ENCODE results near the gene RND2. TPM values are rescaled to one million over a fixed set of nuclear protein-coding genes. Genes with fewer than 3 reads are reported as not detected.
"Not testable (repeated sequence)": the region's sequence is repeated elsewhere in the genome, so short reads cannot be mapped to it uniquely, and the experiment has no call there.

Gene RND2
- total RNA-seq, result 0.97 and 1.3 TPM in 2 replicates

DNA sequence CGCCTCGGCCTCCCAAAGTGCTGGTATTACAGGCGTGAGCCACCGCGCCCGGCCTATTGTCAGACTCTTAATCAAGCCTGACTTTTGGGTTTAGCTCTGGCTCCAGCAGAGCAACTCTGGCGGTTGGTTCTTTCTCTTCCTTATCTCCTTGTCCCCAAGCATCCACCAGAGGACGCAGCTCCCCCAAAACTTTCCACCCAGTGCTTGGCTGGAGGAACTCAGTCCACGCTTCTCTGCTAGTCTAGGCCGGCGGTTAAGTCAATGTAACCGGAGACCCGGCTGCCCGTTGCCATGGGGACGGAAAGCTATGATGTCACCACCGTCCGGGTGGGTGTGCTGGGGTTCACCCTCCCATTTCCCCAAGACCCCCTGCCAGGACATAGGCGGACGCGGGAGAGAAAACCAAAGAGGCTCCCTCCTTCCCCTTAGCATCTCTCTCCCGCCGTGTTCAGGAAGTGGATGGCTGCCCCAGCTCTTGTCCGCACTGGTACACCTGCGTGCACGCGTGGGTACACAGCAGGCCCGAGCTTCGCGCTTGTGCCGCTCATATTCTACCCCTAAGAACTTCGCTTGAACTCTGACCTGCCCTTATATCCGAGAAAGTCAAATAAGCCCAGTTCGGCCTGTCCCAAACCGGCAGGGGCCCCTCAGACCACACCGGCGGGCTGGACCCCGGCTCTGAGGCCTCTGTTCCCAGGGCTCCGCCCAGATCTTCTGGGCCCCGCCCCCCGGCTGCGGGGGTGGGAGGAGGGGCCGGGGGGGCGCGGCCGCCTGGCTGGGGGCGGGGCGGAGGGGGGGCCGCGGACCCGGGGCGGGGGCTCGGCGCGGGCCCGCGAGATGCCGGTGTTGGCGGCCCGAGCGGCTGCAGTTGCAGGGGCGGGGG lies at the start of gene RND2:
RND2 (plus strand) TSS at position 825 of the 883 bp plus-strand sequence. CDS start 117 bp downstream, outside the sequence.
- peak; percentile 82 for TF ChIP-seq CTCF (IDR thresholded peaks at IDR 0.05; ENCODE audit: insufficient read depth, low read depth, low read length)
- peak within 1 kb of the TSS; percentile 66 for H3K4me3 ChIP-seq (ENCODE audit: low read depth, low read length)
- peak; percentile 96 for DNase-seq (ENCODE audit: low read depth)

DNA sequence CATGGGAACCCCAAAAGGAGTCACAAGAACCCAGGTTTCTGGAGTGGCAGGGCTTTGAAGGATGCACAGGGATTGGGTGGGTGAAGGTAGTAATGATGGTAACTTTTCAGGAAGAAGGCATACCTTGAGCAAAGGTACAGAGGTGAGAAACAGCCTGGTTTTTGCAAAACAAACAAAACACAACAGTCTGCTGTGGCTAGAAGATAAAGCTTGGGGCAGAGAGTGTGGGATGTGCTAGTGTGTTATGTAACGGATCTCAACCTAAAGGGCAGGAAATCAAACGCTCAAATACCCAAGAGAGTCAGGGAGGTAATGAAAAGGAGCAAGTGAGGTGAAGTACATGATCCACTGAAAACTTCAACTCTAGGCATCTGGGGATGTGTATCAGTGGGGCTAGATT lies 49.8 kb upstream of the RND2 start:
- TF ChIP-seq CTCF (IDR thresholded peaks at IDR 0.05; ENCODE audit: insufficient read depth, low read depth, low read length), result no peak
- no peak for DNase-seq (ENCODE audit: low read depth)
- H3K4me3 ChIP-seq (ENCODE audit: low read depth, low read length), result no peak overlapping the region

GRCh38 chr17:42975701-42976100 lies 49.3 kb upstream of the RND2 start:
- not testable (repeated sequence) for DNase-seq (ENCODE audit: low read depth); H3K4me3 ChIP-seq (ENCODE audit: low read depth, low read length)

DNA sequence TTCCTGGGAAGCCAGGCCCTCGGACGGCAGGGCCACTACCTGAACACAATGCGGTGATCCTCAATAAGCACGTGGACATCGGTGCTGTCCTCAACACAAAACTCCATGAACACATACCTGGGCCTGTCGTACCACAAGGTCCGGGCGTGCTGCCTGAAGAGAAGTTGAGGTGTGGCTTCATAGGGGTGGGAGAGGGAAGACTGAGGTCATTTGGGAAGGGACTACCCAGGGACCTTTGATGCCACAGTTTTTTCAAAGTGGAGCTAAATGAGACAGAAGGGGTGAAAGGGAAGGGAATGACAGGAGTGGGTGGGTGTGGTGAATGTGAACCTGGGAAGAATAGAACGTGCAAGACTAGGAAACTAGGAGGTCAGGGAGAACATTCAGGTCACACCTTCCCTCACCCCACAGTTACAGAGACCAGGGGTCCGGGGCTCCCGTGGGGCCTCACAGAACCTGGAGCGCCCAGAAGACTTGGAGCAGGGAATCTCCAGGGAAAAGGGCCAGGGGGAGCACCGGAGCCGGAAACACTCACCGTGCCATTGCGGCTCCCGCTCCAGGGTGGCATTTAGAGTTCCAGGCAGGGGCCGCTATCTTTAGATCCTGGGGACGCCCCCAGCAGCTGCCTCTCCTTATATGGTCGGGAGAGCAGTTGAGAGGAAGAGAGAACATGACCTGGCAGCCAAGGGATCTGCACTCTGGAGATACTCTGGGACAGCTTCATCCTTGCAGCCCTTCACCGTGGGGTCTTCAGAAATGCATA lies 45.3 kb upstream of the RND2 start, which contains the start of gene PTGES3L:
PTGES3L (minus strand) TSS at position 570 of the 763 bp plus-strand sequence; CDS start at position 543, 27 bp downstream.
- DNase-seq (ENCODE audit: low read depth), result peak; percentile 53
- TF ChIP-seq CTCF (IDR thresholded peaks at IDR 0.05; ENCODE audit: insufficient read depth, low read depth, low read length), result no peak
- H3K4me3 ChIP-seq (ENCODE audit: low read depth, low read length), result peak within 1 kb of the TSS; percentile 70

DNA sequence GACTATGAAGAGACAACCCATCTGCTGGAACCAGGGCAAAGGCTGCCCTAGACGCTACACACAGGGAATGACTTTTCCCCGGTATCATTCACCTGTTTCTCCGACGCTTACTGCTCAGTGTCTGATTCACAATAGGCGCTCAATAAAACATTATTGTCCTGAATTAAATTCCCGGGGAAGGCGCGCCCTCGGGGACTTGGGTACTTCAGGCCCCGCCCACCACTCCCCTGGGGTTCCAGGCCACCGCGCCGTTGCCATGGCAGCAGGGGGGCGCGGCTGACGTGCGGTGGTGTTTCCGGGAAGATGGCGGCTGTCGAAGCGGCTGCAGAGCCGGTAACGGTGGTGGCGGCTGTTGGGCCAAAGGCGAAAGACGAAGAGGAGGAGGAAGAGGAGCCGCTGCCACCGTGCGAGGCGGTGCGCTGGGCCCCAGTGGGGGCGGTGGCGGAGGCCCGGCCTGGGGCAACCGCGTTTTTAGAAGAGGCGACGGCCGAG lies 44.7 kb upstream of the RND2 start, which contains the start of gene RUNDC1:
RUNDC1 (plus strand) TSS at position 292 of the 492 bp plus-strand sequence; CDS start at position 304, 12 bp downstream.
- DNase-seq (ENCODE audit: low read depth), result peak; percentile 83
- TF ChIP-seq CTCF (IDR thresholded peaks at IDR 0.05; ENCODE audit: insufficient read depth, low read depth, low read length), result no peak
- H3K4me3 ChIP-seq (ENCODE audit: low read depth, low read length), result peak within 1 kb of the TSS; percentile 70

DNA sequence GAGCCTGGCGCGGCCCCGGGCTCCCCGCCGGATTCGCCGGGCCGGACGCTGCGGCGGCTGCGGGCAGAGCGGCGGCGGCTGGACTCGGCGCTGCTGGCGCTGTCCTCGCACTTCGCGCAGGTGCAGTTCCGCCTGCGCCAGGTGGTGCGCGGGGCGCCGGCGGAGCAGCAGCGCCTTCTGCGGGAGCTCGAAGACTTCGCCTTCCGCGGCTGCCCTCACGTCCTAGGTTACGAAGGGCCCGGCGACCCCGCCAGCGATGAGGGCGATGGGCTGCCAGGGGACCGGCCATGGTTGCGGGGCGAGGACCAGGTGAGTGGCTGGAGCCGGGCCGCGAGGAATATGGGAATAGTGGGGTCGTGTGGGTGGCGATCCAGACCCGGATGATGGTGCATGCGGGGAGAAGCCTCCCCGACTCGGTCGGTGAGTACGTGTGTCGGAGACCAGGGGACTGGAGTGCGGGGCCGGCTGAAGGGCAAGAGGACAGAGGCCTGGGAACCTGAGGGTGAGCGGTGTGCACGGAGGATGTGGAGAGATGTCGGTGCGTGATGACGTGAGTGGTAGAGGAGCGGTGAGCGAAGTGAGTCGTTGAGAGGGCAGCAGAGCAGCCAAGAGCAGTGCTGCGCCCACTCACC lies 44.1 kb upstream of the RND2 start:
- peak; percentile 52 for DNase-seq (ENCODE audit: low read depth)
- no peak for TF ChIP-seq CTCF (IDR thresholded peaks at IDR 0.05; ENCODE audit: insufficient read depth, low read depth, low read length)
- peak overlapping the region; percentile 70 for H3K4me3 ChIP-seq (ENCODE audit: low read depth, low read length)
